ENCODE measurements around the gene ZBTB20. TPM values are rescaled to one million over a fixed set of nuclear protein-coding genes. Genes with fewer than 3 reads are reported as not detected.

Gene ZBTB20
- polyA plus RNA-seq, 3 donors, result 1.3 to 3.2 (median 2.0) TPM

DNA sequence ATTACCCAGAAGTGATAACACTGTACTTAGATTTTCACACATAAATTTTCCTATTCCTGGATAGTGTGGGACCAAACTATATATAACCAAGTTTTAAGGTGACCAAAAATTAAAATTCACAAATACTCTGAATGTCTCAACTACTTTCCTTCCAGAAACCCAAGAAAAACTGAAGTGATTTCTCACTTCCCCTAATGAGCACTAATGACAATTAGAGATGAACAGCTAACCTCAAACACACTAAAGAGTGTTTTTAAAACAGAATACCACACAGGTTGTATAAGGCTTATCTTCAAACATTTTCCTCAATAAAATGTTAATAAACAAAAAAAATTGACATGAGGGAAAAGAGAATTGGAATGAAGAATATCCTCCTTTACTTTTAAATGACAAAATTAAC, 188.2 kb downstream of the ZBTB20 start:
- Histone ChIP-seq H4K20me1 (ENCODE audit: insufficient read depth, low read length) (no peaks in the 10 kb centered on the region), H3K79me2 (ENCODE audit: insufficient read depth, low read length) (no peaks in the 10 kb centered on the region), H2AFZ (ENCODE audit: insufficient read depth, low read depth, low read length, poor library complexity, severe bottlenecking) (no peak overlapping the region), H3K4me1 (ENCODE audit: control insufficient read depth in 1 of 2, insufficient read depth in 2 of 2, low read length in 2 of 2) (no peaks in the 10 kb centered on the region), H3K36me3 (replicated peaks in 1 of 2; ENCODE audit: control insufficient read depth in 1 of 2, insufficient read depth in 2 of 2, low read length in 2 of 2) (no peaks in the 10 kb centered on the region), H3K27me3 (ENCODE audit: control insufficient read depth in 2 of 2, insufficient read depth in 2 of 2, low read length in 2 of 2) (no peaks in the 10 kb centered on the region), H3K4me2 (replicated peaks; ENCODE audit: extremely low read depth, low read length, poor library complexity, severe bottlenecking) (no peak overlapping the region), H3K4me3 (replicated peaks in 1 of 3; ENCODE audit: low read depth in 2 of 3, low read length in 3 of 3) (no peak overlapping the region), H3K9me3 (replicated peaks in 1 of 2; ENCODE audit: control insufficient read depth in 1 of 2, insufficient read depth in 1 of 2, low read length in 2 of 2) (peaks cover under 1 to 3% of the 10 kb centered on the region in 2 donors), H3K9ac (ENCODE audit: insufficient read depth, low read length, poor library complexity, severe bottlenecking) (no peak overlapping the region), H3K27ac (ENCODE audit: low read depth in 1 of 2, low read length in 2 of 2) (no peak overlapping the region)
- H3K4me1 Mint-ChIP-seq, result peaks cover 6% of the 10 kb centered on the region
- peaks cover 3 to 7% of the 10 kb centered on the region in 2 donors for H3K36me3 Mint-ChIP-seq
- H3K9me3 Mint-ChIP-seq, result peaks cover 0 to 8% (median 2%) of the 10 kb centered on the region in 7 donors
- TF ChIP-seq, protein P1, sequence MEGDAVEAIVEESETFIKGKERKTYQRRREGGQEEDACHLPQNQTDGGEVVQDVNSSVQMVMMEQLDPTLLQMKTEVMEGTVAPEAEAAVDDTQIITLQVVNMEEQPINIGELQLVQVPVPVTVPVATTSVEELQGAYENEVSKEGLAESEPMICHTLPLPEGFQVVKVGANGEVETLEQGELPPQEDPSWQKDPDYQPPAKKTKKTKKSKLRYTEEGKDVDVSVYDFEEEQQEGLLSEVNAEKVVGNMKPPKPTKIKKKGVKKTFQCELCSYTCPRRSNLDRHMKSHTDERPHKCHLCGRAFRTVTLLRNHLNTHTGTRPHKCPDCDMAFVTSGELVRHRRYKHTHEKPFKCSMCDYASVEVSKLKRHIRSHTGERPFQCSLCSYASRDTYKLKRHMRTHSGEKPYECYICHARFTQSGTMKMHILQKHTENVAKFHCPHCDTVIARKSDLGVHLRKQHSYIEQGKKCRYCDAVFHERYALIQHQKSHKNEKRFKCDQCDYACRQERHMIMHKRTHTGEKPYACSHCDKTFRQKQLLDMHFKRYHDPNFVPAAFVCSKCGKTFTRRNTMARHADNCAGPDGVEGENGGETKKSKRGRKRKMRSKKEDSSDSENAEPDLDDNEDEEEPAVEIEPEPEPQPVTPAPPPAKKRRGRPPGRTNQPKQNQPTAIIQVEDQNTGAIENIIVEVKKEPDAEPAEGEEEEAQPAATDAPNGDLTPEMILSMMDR (IDR thresholded peaks at IDR 0.05), result no peak
- peak overlapping the region in 1 of 7 donors; percentile 80 for H3K27ac Mint-ChIP-seq
- intact Hi-C loops (cut with micrococcal nuclease), result no loop called here
- no peaks in the 10 kb centered on the region for H3K27me3 Mint-ChIP-seq (ENCODE audit: low read depth in 3 of 3)
- H3K4me3 Mint-ChIP-seq, result no peak overlapping the region
- no peak for DNase-seq

DNA sequence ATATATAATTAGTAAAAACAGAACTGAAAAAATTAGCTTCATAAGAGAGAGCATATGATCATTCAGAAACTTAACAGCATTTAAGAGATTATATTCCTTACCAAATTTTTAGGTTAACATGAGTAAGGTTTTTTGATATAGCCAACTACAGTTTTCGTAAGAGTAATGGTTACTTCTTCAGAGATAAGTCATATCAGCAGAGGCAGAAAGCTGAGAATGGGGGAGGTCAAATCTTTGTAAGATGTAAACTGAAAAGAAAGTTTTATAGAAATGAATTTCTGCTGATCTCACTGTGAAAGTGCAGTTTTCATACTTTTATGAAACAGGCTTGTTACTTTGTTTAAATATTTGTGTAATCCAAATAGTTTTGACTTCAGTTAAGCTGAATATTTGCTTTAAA, 193.3 kb downstream of the ZBTB20 start:
- no peaks in the 10 kb centered on the region for H4K20me1 ChIP-seq (ENCODE audit: insufficient read depth, low read length)
- H3K36me3 Mint-ChIP-seq, result peaks cover 6 to 15% of the 10 kb centered on the region in 2 donors
- H3K4me3 Mint-ChIP-seq, result no peak overlapping the region
- intact Hi-C loops (cut with micrococcal nuclease), result no loop called here
- H3K9ac ChIP-seq (ENCODE audit: insufficient read depth, low read length, poor library complexity, severe bottlenecking), result no peak overlapping the region
- peaks cover 3 to 10% of the 10 kb centered on the region in 2 donors for H3K9me3 ChIP-seq (replicated peaks in 1 of 2; ENCODE audit: control insufficient read depth in 1 of 2, insufficient read depth in 1 of 2, low read length in 2 of 2)
- no peak overlapping the region for H3K27ac Mint-ChIP-seq
- no peak overlapping the region for H2AFZ ChIP-seq (ENCODE audit: insufficient read depth, low read depth, low read length, poor library complexity, severe bottlenecking)
- TF ChIP-seq, protein P1 (IDR thresholded peaks at IDR 0.05), result no peak
- no peak for DNase-seq
- no peaks in the 10 kb centered on the region for H3K4me1 ChIP-seq (ENCODE audit: control insufficient read depth in 1 of 2, insufficient read depth in 2 of 2, low read length in 2 of 2)
- H3K27ac ChIP-seq (ENCODE audit: low read depth in 1 of 2, low read length in 2 of 2), result no peak overlapping the region
- 83% methylated on average over 1 of the region's 1 CpG for WGBS (ENCODE audit: insufficient coverage)
- no peaks in the 10 kb centered on the region for H3K79me2 ChIP-seq (ENCODE audit: insufficient read depth, low read length)
- no peak overlapping the region for H3K4me2 ChIP-seq (replicated peaks; ENCODE audit: extremely low read depth, low read length, poor library complexity, severe bottlenecking)
- H3K4me1 Mint-ChIP-seq, result peaks cover under 1% of the 10 kb centered on the region
- no peaks in the 10 kb centered on the region for H3K36me3 ChIP-seq (replicated peaks in 1 of 2; ENCODE audit: control insufficient read depth in 1 of 2, insufficient read depth in 2 of 2, low read length in 2 of 2)
- H3K27me3 ChIP-seq (ENCODE audit: control insufficient read depth in 2 of 2, insufficient read depth in 2 of 2, low read length in 2 of 2), result no peaks in the 10 kb centered on the region
- no peaks in the 10 kb centered on the region for H3K27me3 Mint-ChIP-seq (ENCODE audit: low read depth in 3 of 3)
- H3K4me3 ChIP-seq (replicated peaks in 1 of 3; ENCODE audit: low read depth in 2 of 3, low read length in 3 of 3), result no peak overlapping the region
- peaks cover 2 to 12% (median 8%) of the 10 kb centered on the region in 7 donors for H3K9me3 Mint-ChIP-seq

All from CD14-positive monocyte (primary cell).